ENCODE data around the gene AP1S2. TPM values are rescaled to one million over a fixed set of nuclear protein-coding genes. Genes with fewer than 3 reads are reported as not detected.

The AP1S2 gene
- total RNA-seq, 1 experiment from 2014 or later = 367 TPM

DNA sequence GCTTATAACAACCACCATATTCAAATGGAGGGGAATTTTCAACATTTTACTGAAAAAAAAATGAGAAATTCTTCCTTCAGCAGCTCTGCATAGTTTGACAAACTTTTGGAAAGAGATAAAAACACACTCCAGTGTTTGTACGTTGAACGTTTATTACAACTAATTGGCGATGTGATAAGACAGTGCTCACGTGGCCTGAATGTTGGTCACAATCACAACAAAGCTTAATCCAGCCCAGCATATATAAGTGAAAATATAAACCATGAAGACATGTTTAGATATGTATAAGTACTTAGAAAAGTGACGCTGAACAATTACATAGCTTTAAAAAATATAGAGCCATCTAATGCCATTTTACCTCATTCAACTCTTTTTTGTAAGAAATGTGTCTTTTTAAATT, 28.7 kb downstream of the AP1S2 start:
- peaks cover 23 to 52% (median 43%) of the 10 kb centered on the region in 3 experiments for H3K36me3 Mint-ChIP-seq (ENCODE audit: insufficient read depth in 1 of 3, low read depth in 3 of 3)
- Histone ChIP-seq H3K4me1 (ENCODE audit: insufficient read depth, low read length) (no peaks in the 10 kb centered on the region), H3K9ac (ENCODE audit: extremely low read depth, insufficient read length, low read length) (no peak overlapping the region), H3K79me2 (ENCODE audit: insufficient read depth, low read length) (no peaks in the 10 kb centered on the region), H3K18ac (ENCODE audit: insufficient read length, low read depth, low read length) (no peak overlapping the region), H3K79me1 (ENCODE audit: insufficient read depth, low read depth, low read length, poor library complexity, severe bottlenecking) (no peaks in the 10 kb centered on the region), H3K27ac (ENCODE audit: insufficient read length, low read depth, low read length) (no peak overlapping the region), H3K4ac (ENCODE audit: low read depth, low read length) (no peak overlapping the region), H3K9me3 (ENCODE audit: control insufficient read depth, low read depth, low read length) (no peaks in the 10 kb centered on the region), H4K20me1 (ENCODE audit: control insufficient read depth, insufficient read depth, insufficient read length) (no peaks in the 10 kb centered on the region), H3K23ac (ENCODE audit: insufficient read length, low read depth, low read length) (no peak overlapping the region), H3K4me2 (ENCODE audit: insufficient read depth, insufficient read length, low read length) (no peak overlapping the region), H3K14ac (ENCODE audit: insufficient read depth, low read length) (no peak overlapping the region), H2AFZ (ENCODE audit: low read length) (no peak overlapping the region), H2BK20ac (ENCODE audit: low read depth, low read length, poor library complexity, severe bottlenecking) (no peak overlapping the region), H3T11ph (ENCODE audit: low read length) (no peak overlapping the region), H3K56ac (ENCODE audit: insufficient read length, low read depth, low read length) (no peak overlapping the region), H4K8ac (replicated peaks; ENCODE audit: insufficient read length, low read depth, low read length) (no peak overlapping the region), H2BK5ac (ENCODE audit: insufficient read length, low read length) (no peak overlapping the region), H2BK12ac (ENCODE audit: insufficient read length, low read depth, low read length) (no peak overlapping the region), H2BK15ac (ENCODE audit: low read depth, low read length) (no peak overlapping the region), H4K91ac (ENCODE audit: insufficient read length, low read depth, low read length) (no peak overlapping the region), H3K27me3 (ENCODE audit: insufficient read depth, low read length) (no peaks in the 10 kb centered on the region), H2BK120ac (ENCODE audit: low read depth, low read length, poor library complexity, severe bottlenecking) (no peak overlapping the region), H4K5ac (ENCODE audit: insufficient read length, low read depth, low read length) (no peak overlapping the region), H2AK5ac (ENCODE audit: insufficient read length, low read length) (no peak overlapping the region), H3K23me2 (ENCODE audit: insufficient read length, low read depth, low read length, poor library complexity, severe bottlenecking) (no peaks in the 10 kb centered on the region)
- DNase-seq = no peak
- TF ChIP-seq, protein P1, sequence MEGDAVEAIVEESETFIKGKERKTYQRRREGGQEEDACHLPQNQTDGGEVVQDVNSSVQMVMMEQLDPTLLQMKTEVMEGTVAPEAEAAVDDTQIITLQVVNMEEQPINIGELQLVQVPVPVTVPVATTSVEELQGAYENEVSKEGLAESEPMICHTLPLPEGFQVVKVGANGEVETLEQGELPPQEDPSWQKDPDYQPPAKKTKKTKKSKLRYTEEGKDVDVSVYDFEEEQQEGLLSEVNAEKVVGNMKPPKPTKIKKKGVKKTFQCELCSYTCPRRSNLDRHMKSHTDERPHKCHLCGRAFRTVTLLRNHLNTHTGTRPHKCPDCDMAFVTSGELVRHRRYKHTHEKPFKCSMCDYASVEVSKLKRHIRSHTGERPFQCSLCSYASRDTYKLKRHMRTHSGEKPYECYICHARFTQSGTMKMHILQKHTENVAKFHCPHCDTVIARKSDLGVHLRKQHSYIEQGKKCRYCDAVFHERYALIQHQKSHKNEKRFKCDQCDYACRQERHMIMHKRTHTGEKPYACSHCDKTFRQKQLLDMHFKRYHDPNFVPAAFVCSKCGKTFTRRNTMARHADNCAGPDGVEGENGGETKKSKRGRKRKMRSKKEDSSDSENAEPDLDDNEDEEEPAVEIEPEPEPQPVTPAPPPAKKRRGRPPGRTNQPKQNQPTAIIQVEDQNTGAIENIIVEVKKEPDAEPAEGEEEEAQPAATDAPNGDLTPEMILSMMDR (conservative IDR thresholded peaks at IDR 0.05) = no peak
- no peaks in the 10 kb centered on the region for H3K27me3 Mint-ChIP-seq (ENCODE audit: low read depth)
- no peaks in the 10 kb centered on the region for H3K9me3 Mint-ChIP-seq
- H3K4me1 Mint-ChIP-seq = peaks cover 6 to 24% of the 10 kb centered on the region in 2 experiments; a peak in 2 of 4 replicates
- no peak overlapping the region for H3K4me3 Mint-ChIP-seq
- H3K27ac Mint-ChIP-seq = peak overlapping the region in 1 of 3 experiments; percentile 98; a peak in 3 of 7 replicates
- no CpG with 5 or more reads among the region's 5 CpGs for WGBS (ENCODE audit: extremely low coverage, insufficient read length, low lambda C conversion rate)
